OCI-LY7 (cell line): ENCODE results near the gene CLEC16A. TPM values are rescaled to one million over a fixed set of nuclear protein-coding genes. Genes with fewer than 3 reads are reported as not detected.

ENCODE experiments used
- BruUV-seq: library from RNA; stranded (reverse); fragments of 400-500 nt; replicated peaks from 2 replicates; lab custom pipeline; 2021; lab: Mats Ljungman, UMichigan
- CTCF ChIA-PET: fragments of 300-600 bp; sonication (Branson Sonifier 250); formaldehyde crosslinking; loops from one replicate; lab custom pipeline; 2022; ENCODE audit warnings: antibody characterized with exemption; ENCODE audit not compliant: unreplicated experiment; lab: Charles Lee
- POLR2A ChIA-PET: fragments of 300-600 bp; sonication (Branson Sonifier 250); formaldehyde crosslinking; loops from one replicate; lab custom pipeline; 2022; ENCODE audit warnings: antibody characterized with exemption; lab: Charles Lee
- DNase-seq: peaks from one replicate; pipeline ENCODE4 v3.0.0-alpha.2; 2015; ENCODE audit warnings: low spot score
- H2AFZ ChIP-seq: fragments of 200-600 bp; sonication (generic), shearing (Covaris generic); 2 replicates; pipeline ENCODE4 v1.6.1; 2014; ENCODE audit warnings: mild to moderate bottlenecking, antibody characterized with exemption, low read length, moderate library complexity
- H3K27ac ChIP-seq: fragments of 200-600 bp; sonication (generic); 2 replicates; pipeline ENCODE4 v1.5.1; 2014; ENCODE audit warnings: mixed run types, low read depth, mild to moderate bottlenecking, moderate library complexity, low read length, inconsistent platforms; ENCODE audit not compliant: poor library complexity, severe bottlenecking
- H3K36me3 ChIP-seq: fragments of 200-600 bp; sonication (generic); 2 replicates; pipeline ENCODE4 v1.6.1; 2014; ENCODE audit warnings: mild to moderate bottlenecking, antibody characterized with exemption, low read length, moderate library complexity, mixed read lengths; ENCODE audit not compliant: insufficient read depth
- H3K4me1 ChIP-seq: fragments of 200-600 bp; sonication (generic); 2 replicates; pipeline ENCODE4 v1.5.1; 2014; ENCODE audit warnings: mild to moderate bottlenecking, low read length; ENCODE audit not compliant: insufficient read depth, poor library complexity, severe bottlenecking
- H3K4me2 ChIP-seq: fragments of 200-600 bp; sonication (generic); 2 replicates; pipeline ENCODE4 v1.6.1; 2014; ENCODE audit warnings: mild to moderate bottlenecking, low read length
- H3K4me3 ChIP-seq: fragments of 200-600 bp; sonication (generic); 2 replicates; pipeline ENCODE4 v1.5.1; 2014; ENCODE audit warnings: mild to moderate bottlenecking, low read depth, low read length; ENCODE audit not compliant: poor library complexity, severe bottlenecking
- H3K79me2 ChIP-seq: fragments of 200-600 bp; sonication (generic); 2 replicates; pipeline ENCODE4 v1.6.1; 2016; ENCODE audit warnings: low read depth, mild to moderate bottlenecking, low read length, moderate library complexity, mixed read lengths; ENCODE audit not compliant: insufficient read depth
- H3K9me2 ChIP-seq: fragments of 200-600 bp; sonication (generic); 2 replicates; pipeline ENCODE4 v1.6.1; 2016; ENCODE audit warnings: mild to moderate bottlenecking, low read length, mixed read lengths; ENCODE audit not compliant: insufficient read depth
- H3K9me3 ChIP-seq: fragments of 200-600 bp; sonication (generic); 2 replicates; pipeline ENCODE4 v1.6.1; 2014; ENCODE audit warnings: mild to moderate bottlenecking, mixed run types, low read length, mixed read lengths
- H4K20me1 ChIP-seq: fragments of 200-600 bp; sonication (generic); 2 replicates; pipeline ENCODE4 v1.6.1; 2014; ENCODE audit warnings: mild to moderate bottlenecking, antibody characterized with exemption, low read length, moderate library complexity, mixed read lengths; ENCODE audit not compliant: insufficient read depth
- CTCF ChIP-seq: fragments of 200-600 bp; sonication (generic); conservative IDR thresholded peaks from 2 replicates; pipeline ENCODE4 v1.5.1; 2014; ENCODE audit warnings: mild to moderate bottlenecking, antibody characterized with exemption, low read length, moderate library complexity, mixed read lengths
- EZH2phosphoT487 ChIP-seq: fragments of 200-600 bp; sonication (generic); IDR thresholded peaks from 2 replicates; pipeline ENCODE4 v1.6.1; 2018; ENCODE audit warnings: low read depth, borderline replicate concordance, mild to moderate bottlenecking, mixed run types, antibody characterized with exemption, low read length, moderate library complexity, mixed read lengths
- intact Hi-C: fragments of 100-400 bp; cut with micrococcal nuclease; formaldehyde crosslinking; loops from one replicate; pipeline ENCODE4 v1.10.0; 2022; ENCODE audit not compliant: unreplicated experiment
- total RNA-seq, 2 experiments: library from RNA; depleted of rRNA in 1 of 2; stranded (reverse); fragments of >200 nt in 1 of 2; shearing (Covaris generic) in 1 of 2; gene quantifications; 2 replicates each; pipeline ENCODE4 v1.2.3, GENCODE V29; 2014 to 2022

The CLEC16A gene
- total RNA-seq, 2 experiments from 2014 or later: 26.2 to 50.9 TPM

GRCh38 chr16:11109566-11109965 is 165.2 kb downstream of the CLEC16A start:
- ChIA-PET CTCF (no interaction called here), POLR2A (interaction anchor here (0.6 kb wide), 1 partner anchor 1130 kb away, joined by 5 read pairs; no protein-coding TSS in a partner anchor)
- H3K4me2 ChIP-seq: no peak overlapping the region
- DNase-seq: no peak
- H3K4me3 ChIP-seq: no peak overlapping the region
- no peak for TF ChIP-seq CTCF
- TF ChIP-seq EZH2phosphoT487: no peak
- H4K20me1 ChIP-seq: no peaks in the 10 kb centered on the region
- peaks cover 13% of the 10 kb centered on the region for H3K4me1 ChIP-seq
- no peaks in the 10 kb centered on the region for H3K9me3 ChIP-seq
- no peak overlapping the region for H2AFZ ChIP-seq
- no peaks in the 10 kb centered on the region for H3K9me2 ChIP-seq
- no peaks in the 10 kb centered on the region for H3K79me2 ChIP-seq
- intact Hi-C loops: no loop called here
- no peak overlapping the region for H3K27ac ChIP-seq
- BruUV-seq: no TSS peak
- peaks cover 8% of the 10 kb centered on the region; the same call in 1 of the 2 replicates for H3K36me3 ChIP-seq

- Histone ChIP-seq H3K4me2 (no peak overlapping the region), H3K27ac (no peak overlapping the region), H4K20me1 (no peaks in the 10 kb centered on the region), H3K9me2 (no peaks in the 10 kb centered on the region), H3K9me3 (no peaks in the 10 kb centered on the region), H3K4me1 (no peaks in the 10 kb centered on the region), H3K36me3 (peaks cover 8% of the 10 kb centered on the region), H2AFZ (no peak overlapping the region), H3K79me2 (no peaks in the 10 kb centered on the region), H3K4me3 (no peak overlapping the region)
- no peak for DNase-seq
- CTCF ChIA-PET: no interaction called here
- no peak for TF ChIP-seq EZH2phosphoT487
- TF ChIP-seq CTCF: no peak
- POLR2A ChIA-PET: no interaction called here
- BruUV-seq: no TSS peak
- intact Hi-C loops: no loop called here
Observed at GRCh38 chr16:11111150-11111549, 166.8 kb downstream of the CLEC16A start.

GRCh38 chr16:11111856-11112634 is 167.7 kb downstream of the CLEC16A start:
- no peak overlapping the region for H3K4me2 ChIP-seq
- no TSS peak for BruUV-seq
- ChIA-PET POLR2A (no interaction called here), CTCF (no interaction called here)
- no peak overlapping the region for H3K4me3 ChIP-seq
- peaks cover 8% of the 10 kb centered on the region for H3K36me3 ChIP-seq
- no peak for DNase-seq
- no peak overlapping the region for H2AFZ ChIP-seq
- no peaks in the 10 kb centered on the region for H3K9me2 ChIP-seq
- H3K9me3 ChIP-seq: no peaks in the 10 kb centered on the region
- H3K27ac ChIP-seq: no peak overlapping the region
- intact Hi-C loops: no loop called here
- no peak for TF ChIP-seq CTCF
- no peak for TF ChIP-seq EZH2phosphoT487
- H3K79me2 ChIP-seq: no peaks in the 10 kb centered on the region
- H4K20me1 ChIP-seq: no peaks in the 10 kb centered on the region
- no peaks in the 10 kb centered on the region for H3K4me1 ChIP-seq
